IMR-90 (cell line): ENCODE data around the gene ZDHHC1. TPM values are rescaled to one million over a fixed set of nuclear protein-coding genes. Genes with fewer than 3 reads are reported as not detected.

Experiments
- ATAC-seq: fragments of 200-7000 bp; cut with Tn5 transposase; 2 replicates; pipeline ENCODE4 v1.9.1; 2020; ENCODE audit warnings: low read depth, mild to moderate bottlenecking, moderate library complexity
- BruUV-seq: library from RNA; stranded (reverse); fragments of 400-500 nt; replicated peaks from 2 replicates; lab custom pipeline; 2021; lab: Mats Ljungman, UMichigan
- CTCF ChIA-PET: fragments of 300-600 bp; formaldehyde crosslinking; extraction: SDS; loops from one replicate; lab custom pipeline; 2021; ENCODE audit warnings: antibody characterized with exemption; lab: Yijun Ruan, JAX
- POLR2A ChIA-PET: fragments of 300-600 bp; sonication (Branson Sonifier 250); formaldehyde crosslinking; loops from one replicate; lab custom pipeline; 2022; ENCODE audit warnings: antibody characterized with exemption; ENCODE audit not compliant: unreplicated experiment; lab: Charles Lee
- DNase-seq: peaks from one replicate; pipeline ENCODE4 v3.0.0; 2013
- H2AFZ ChIP-seq: replicated peaks from 2 replicates; pipeline ENCODE3; 2013; ENCODE audit warnings: low read length, mild to moderate bottlenecking; ENCODE audit not compliant: poor library complexity
- H2AK5ac ChIP-seq: 2 replicates; pipeline ENCODE4 v1.6.1; 2013; ENCODE audit warnings: low read depth, low read length, inconsistent platforms
- H2AK9ac ChIP-seq: replicated peaks from 2 replicates; pipeline ENCODE3; 2013; ENCODE audit warnings: mild to moderate bottlenecking, low read depth, low read length, moderate library complexity; ENCODE audit not compliant: poor library complexity
- H2BK120ac ChIP-seq: 2 replicates; pipeline ENCODE4 v1.6.1; 2013; ENCODE audit warnings: low read depth, low read length, inconsistent platforms
- H2BK15ac ChIP-seq: 3 replicates; pipeline ENCODE4 v1.6.1; 2013; ENCODE audit warnings: low read depth, low read length, inconsistent platforms
- H2BK20ac ChIP-seq: 2 replicates; pipeline ENCODE4 v1.6.1; 2013; ENCODE audit warnings: low read depth, mild to moderate bottlenecking, inconsistent platforms, low read length, moderate library complexity
- H2BK5ac ChIP-seq: 2 replicates; pipeline ENCODE4 v1.6.1; 2013; ENCODE audit warnings: mild to moderate bottlenecking, low read depth, low read length, inconsistent platforms; ENCODE audit not compliant: poor library complexity, severe bottlenecking
- H3K14ac ChIP-seq: replicated peaks from 2 replicates; pipeline ENCODE4 v1.6.1; 2013; ENCODE audit warnings: low read depth, low read length, inconsistent platforms
- H3K18ac ChIP-seq: 2 replicates; pipeline ENCODE4 v1.6.1; 2013; ENCODE audit warnings: low read depth, low read length, control low read depth
- H3K23ac ChIP-seq: 2 replicates; pipeline ENCODE4 v1.6.1; 2013; ENCODE audit warnings: low read depth, low read length, inconsistent platforms
- H3K27ac ChIP-seq: 2 replicates; pipeline ENCODE4 v1.5.1; 2013; ENCODE audit warnings: mild to moderate bottlenecking, control low read depth, low read length; ENCODE audit not compliant: insufficient read depth
- H3K27me3 ChIP-seq: 2 replicates; pipeline ENCODE4 v1.6.1; 2013; ENCODE audit warnings: low read length; ENCODE audit not compliant: control insufficient read depth, insufficient read depth
- H3K36me3 ChIP-seq: 2 replicates; pipeline ENCODE4 v1.6.1; 2013; ENCODE audit warnings: low read length, mixed read lengths; ENCODE audit not compliant: control insufficient read depth, insufficient read depth
- H3K4ac ChIP-seq: 2 replicates; pipeline ENCODE4 v1.6.1; 2013; ENCODE audit warnings: low read depth, low read length, inconsistent platforms
- H3K4me1 ChIP-seq: 2 replicates; pipeline ENCODE4 v1.6.1; 2013; ENCODE audit warnings: low read length, mixed read lengths; ENCODE audit not compliant: control insufficient read depth, insufficient read depth
- H3K4me2 ChIP-seq: 2 replicates; pipeline ENCODE4 v1.6.1; 2013; ENCODE audit warnings: low read depth, mild to moderate bottlenecking, control low read depth, low read length, moderate library complexity
- H3K4me3 ChIP-seq: 2 replicates; pipeline ENCODE4 v1.5.1; 2013; ENCODE audit warnings: low read depth, mild to moderate bottlenecking, control low read depth, low read length, moderate library complexity; ENCODE audit not compliant: insufficient read depth
- H3K56ac ChIP-seq: 2 replicates; pipeline ENCODE4 v1.6.1; 2013; ENCODE audit warnings: low read length, inconsistent platforms; ENCODE audit not compliant: insufficient read depth; ENCODE audit errors: extremely low read depth
- H3K79me1 ChIP-seq, 2 experiments: 2 replicates each; pipeline ENCODE4 v1.6.1; 2013; ENCODE audit warnings: low read length in 2 of 2, inconsistent platforms in 1 of 2, low read depth in 1 of 2
- H3K9ac ChIP-seq: 2 replicates; pipeline ENCODE4 v1.6.1; 2013; ENCODE audit warnings: low read depth, low read length, control low read depth
- H3K9me1 ChIP-seq: 2 replicates; pipeline ENCODE4 v1.6.1; 2013; ENCODE audit warnings: low read length, inconsistent platforms; ENCODE audit not compliant: insufficient read depth
- H3K9me3 ChIP-seq: 2 replicates; pipeline ENCODE4 v1.6.1; 2013; ENCODE audit warnings: low read length; ENCODE audit not compliant: control insufficient read depth, insufficient read depth
- H4K20me1 ChIP-seq: 2 replicates; pipeline ENCODE4 v1.6.1; 2013; ENCODE audit warnings: low read length, inconsistent platforms; ENCODE audit not compliant: insufficient read depth
- H4K5ac ChIP-seq: 2 replicates; pipeline ENCODE4 v1.6.1; 2013; ENCODE audit warnings: mild to moderate bottlenecking, low read depth, low read length, control low read depth
- H4K8ac ChIP-seq, 2 experiments: 2 replicates each; pipeline ENCODE4 v1.6.1; 2013; ENCODE audit warnings: low read depth in 2 of 2, low read length in 2 of 2, control low read depth in 1 of 2, inconsistent platforms in 1 of 2
- H4K91ac ChIP-seq: 2 replicates; pipeline ENCODE4 v1.6.1; 2013; ENCODE audit warnings: low read depth, low read length, inconsistent platforms; ENCODE audit not compliant: insufficient read depth
- BHLHE40 ChIP-seq: fragments of 150-350 bp; IDR thresholded peaks from 2 replicates; pipeline ENCODE4 v1.6.1; 2016; ENCODE audit warnings: mild to moderate bottlenecking, low read depth, low read length
- CEBPB ChIP-seq: IDR thresholded peaks from 2 replicates; pipeline ENCODE4 v1.6.1; 2012; ENCODE audit warnings: low read depth, low read length, improper control_type of control experiment
- CHD1 ChIP-seq: IDR thresholded peaks from 2 replicates; pipeline ENCODE4 v1.6.1; 2012; ENCODE audit warnings: low read depth, low read length, improper control_type of control experiment
- FOS ChIP-seq: fragments of 150-350 bp; IDR thresholded peaks from 2 replicates; pipeline ENCODE4 v1.6.1; 2016; ENCODE audit warnings: low read depth, low read length
- MXI1 ChIP-seq: IDR thresholded peaks from 2 replicates; pipeline ENCODE4 v1.6.1; 2012; ENCODE audit warnings: low read depth, mild to moderate bottlenecking, low read length, moderate library complexity, borderline replicate concordance
- NFE2L2 ChIP-seq: fragments of 150-350 bp; IDR thresholded peaks from 2 replicates; pipeline ENCODE4 v1.6.1; 2016; ENCODE audit warnings: low read depth, mild to moderate bottlenecking, low read length
- POLR2A ChIP-seq: IDR thresholded peaks from 2 replicates; pipeline ENCODE4 v1.6.1; 2012; ENCODE audit warnings: mild to moderate bottlenecking, low read depth, low read length
- RAD21 ChIP-seq: IDR thresholded peaks from 2 replicates; pipeline ENCODE4 v1.6.1; 2012; ENCODE audit warnings: low read length, improper control_type of control experiment
- RCOR1 ChIP-seq: IDR thresholded peaks from 2 replicates; pipeline ENCODE4 v1.6.1; 2012; ENCODE audit warnings: mild to moderate bottlenecking, low read length, improper control_type of control experiment; ENCODE audit not compliant: insufficient replicate concordance
- RFX5 ChIP-seq: IDR thresholded peaks from 2 replicates; pipeline ENCODE4 v1.8.0; 2012; ENCODE audit warnings: low read depth, mild to moderate bottlenecking, low read length, moderate library complexity
- SMC3 ChIP-seq: fragments of 150-350 bp; IDR thresholded peaks from 2 replicates; pipeline ENCODE4 v1.6.1; 2016; ENCODE audit warnings: low read depth, mild to moderate bottlenecking, antibody characterized with exemption, low read length, moderate library complexity
- WGBS, 2 experiments: methylation state at CpG; one replicate each; pipeline versions ENCODE4 v1.1.5 to v1.1.7; 2013; ENCODE audit warnings: missing lambda C conversion rate in 2 of 2; ENCODE audit not compliant: insufficient read length in 1 of 2; ENCODE audit errors: extremely low coverage in 2 of 2; 5-methylcytosine and 5-hydroxymethylcytosine counted together
- dilution Hi-C: fragments of 300-500 bp; cut with HindIII; formaldehyde crosslinking; loops from one replicate; pipeline ENCODE4 v1.14.3; 2018; ENCODE audit warnings: low sequenced_read_pairs; ENCODE audit not compliant: unreplicated experiment
- in situ Hi-C: fragments of 300-500 bp; cut with MboI; formaldehyde crosslinking; loops from 3 replicates; pipeline ENCODE4 v1.14.3; 2019; ENCODE audit warnings: low sequenced_read_pairs, inconsistent platforms, mixed read lengths
- intact Hi-C: fragments of 100-400 bp; cut with micrococcal nuclease; formaldehyde crosslinking; loops from 2 replicates; pipeline ENCODE4 v1.10.0; 2022
- polyA plus RNA-seq, 3 experiments: library from polyadenylated mRNA; depleted of rRNA; stranded (reverse); fragments of >200 nt; gene quantifications; 2 replicates each; pipeline ENCODE4 v1.2.3, GENCODE V29; 2012; ENCODE audit warnings: low replicate concordance in 1 of 3
- total RNA-seq: library from RNA; depleted of rRNA; stranded (reverse); fragments of >200 nt; gene quantifications from 2 replicates; pipeline ENCODE4 v1.2.3, GENCODE V29; 2012
- TF ChIP-seq, protein P1 (sequence below): conservative IDR thresholded peaks from 2 replicates; pipeline ENCODE4 v1.5.1; 2012; ENCODE audit warnings: mild to moderate bottlenecking, low read depth, low read length, improper control_type of control experiment
- TF ChIP-seq, protein P2 (sequence below): fragments of 150-350 bp; IDR thresholded peaks from 2 replicates; pipeline ENCODE4 v1.6.1; 2016; ENCODE audit warnings: low read depth, mild to moderate bottlenecking, low read length, moderate library complexity, borderline replicate concordance
- TF ChIP-seq, protein P3 (sequence below): fragments of 150-350 bp; IDR thresholded peaks from 2 replicates; pipeline ENCODE4 v1.6.1; 2017; ENCODE audit warnings: mild to moderate bottlenecking, antibody characterized with exemption, low read length, low read depth

The ZDHHC1 gene
- total and polyA plus RNA-seq, 2 of the 4 experiments (the other 2 are of a cell fraction) = 2.0 to 5.9 TPM

DNA sequence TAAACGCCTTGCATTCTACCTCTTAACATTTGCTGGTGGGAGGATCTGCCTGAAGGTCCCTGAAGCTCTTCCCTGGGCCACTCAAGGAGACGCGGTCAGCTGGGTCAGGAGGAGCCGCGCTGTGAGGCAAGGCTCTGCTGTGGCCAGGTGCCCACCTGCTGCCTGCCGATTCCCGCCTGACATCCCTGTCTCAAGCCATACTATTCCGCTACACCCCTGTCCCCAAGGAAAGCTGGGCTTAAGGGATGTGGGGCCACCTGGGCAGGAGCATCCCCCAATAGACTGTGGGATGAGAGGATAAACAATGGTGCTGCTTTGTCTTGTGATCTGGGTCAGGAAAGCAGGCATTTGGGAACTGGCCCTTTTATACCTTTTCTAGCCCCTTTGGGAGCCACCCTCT is 28.1 kb downstream of the ZDHHC1 start:
- Histone ChIP-seq H3K9me1 (peaks cover 5% of the 10 kb centered on the region; the same call in 1 of the 2 replicates), H3K9me3 (no peaks in the 10 kb centered on the region), H3K79me1 (no peaks in the 10 kb centered on the region), H2BK20ac (no peak overlapping the region), H2AFZ (no peak overlapping the region), H3K36me3 (no peaks in the 10 kb centered on the region), H3K14ac (no peak overlapping the region), H3K23ac (no peak overlapping the region), H2BK5ac (no peak overlapping the region), H3K9ac (no peak overlapping the region), H2AK9ac (no peak overlapping the region), H4K5ac (no peak overlapping the region), H2AK5ac (no peak overlapping the region), H3K18ac (no peak overlapping the region), H3K4me2 (no peak overlapping the region), H3K4me3 (no peak overlapping the region), H4K20me1 (no peaks in the 10 kb centered on the region), H3K27ac (no peak overlapping the region), H3K4ac (no peak overlapping the region), H3K4me1 (peaks cover 5% of the 10 kb centered on the region; the same call in 1 of the 2 replicates), H2BK15ac (no peak overlapping the region), H3K56ac (no peak overlapping the region), H4K8ac (no peak overlapping the region), H4K91ac (no peak overlapping the region), H2BK120ac (no peak overlapping the region), H3K27me3 (peaks cover 24% of the 10 kb centered on the region)
- BruUV-seq = no TSS peak
- POLR2A ChIA-PET = interaction anchor here (0.6 kb wide), 1 partner anchor 185 kb away, joined by 6 read pairs; no protein-coding TSS in a partner anchor
- CTCF ChIA-PET = no interaction called here
- intact Hi-C loops = no loop called here
- dilution Hi-C loops = no loop called here
- DNase-seq (no peak), ATAC-seq (no peak)
- TF ChIP-seq, protein P1, sequence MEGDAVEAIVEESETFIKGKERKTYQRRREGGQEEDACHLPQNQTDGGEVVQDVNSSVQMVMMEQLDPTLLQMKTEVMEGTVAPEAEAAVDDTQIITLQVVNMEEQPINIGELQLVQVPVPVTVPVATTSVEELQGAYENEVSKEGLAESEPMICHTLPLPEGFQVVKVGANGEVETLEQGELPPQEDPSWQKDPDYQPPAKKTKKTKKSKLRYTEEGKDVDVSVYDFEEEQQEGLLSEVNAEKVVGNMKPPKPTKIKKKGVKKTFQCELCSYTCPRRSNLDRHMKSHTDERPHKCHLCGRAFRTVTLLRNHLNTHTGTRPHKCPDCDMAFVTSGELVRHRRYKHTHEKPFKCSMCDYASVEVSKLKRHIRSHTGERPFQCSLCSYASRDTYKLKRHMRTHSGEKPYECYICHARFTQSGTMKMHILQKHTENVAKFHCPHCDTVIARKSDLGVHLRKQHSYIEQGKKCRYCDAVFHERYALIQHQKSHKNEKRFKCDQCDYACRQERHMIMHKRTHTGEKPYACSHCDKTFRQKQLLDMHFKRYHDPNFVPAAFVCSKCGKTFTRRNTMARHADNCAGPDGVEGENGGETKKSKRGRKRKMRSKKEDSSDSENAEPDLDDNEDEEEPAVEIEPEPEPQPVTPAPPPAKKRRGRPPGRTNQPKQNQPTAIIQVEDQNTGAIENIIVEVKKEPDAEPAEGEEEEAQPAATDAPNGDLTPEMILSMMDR = no peak
- TF ChIP-seq CEBPB (no peak), CHD1 (no peak), SMC3 (no peak), RAD21 (no peak), FOS (no peak), RCOR1 (no peak), MXI1 (no peak), POLR2A (no peak), BHLHE40 (no peak), NFE2L2 (no peak), RFX5 (no peak)
- TF ChIP-seq, protein P2, sequence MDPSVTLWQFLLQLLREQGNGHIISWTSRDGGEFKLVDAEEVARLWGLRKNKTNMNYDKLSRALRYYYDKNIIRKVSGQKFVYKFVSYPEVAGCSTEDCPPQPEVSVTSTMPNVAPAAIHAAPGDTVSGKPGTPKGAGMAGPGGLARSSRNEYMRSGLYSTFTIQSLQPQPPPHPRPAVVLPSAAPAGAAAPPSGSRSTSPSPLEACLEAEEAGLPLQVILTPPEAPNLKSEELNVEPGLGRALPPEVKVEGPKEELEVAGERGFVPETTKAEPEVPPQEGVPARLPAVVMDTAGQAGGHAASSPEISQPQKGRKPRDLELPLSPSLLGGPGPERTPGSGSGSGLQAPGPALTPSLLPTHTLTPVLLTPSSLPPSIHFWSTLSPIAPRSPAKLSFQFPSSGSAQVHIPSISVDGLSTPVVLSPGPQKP = no peak
- TF ChIP-seq, protein P3, sequence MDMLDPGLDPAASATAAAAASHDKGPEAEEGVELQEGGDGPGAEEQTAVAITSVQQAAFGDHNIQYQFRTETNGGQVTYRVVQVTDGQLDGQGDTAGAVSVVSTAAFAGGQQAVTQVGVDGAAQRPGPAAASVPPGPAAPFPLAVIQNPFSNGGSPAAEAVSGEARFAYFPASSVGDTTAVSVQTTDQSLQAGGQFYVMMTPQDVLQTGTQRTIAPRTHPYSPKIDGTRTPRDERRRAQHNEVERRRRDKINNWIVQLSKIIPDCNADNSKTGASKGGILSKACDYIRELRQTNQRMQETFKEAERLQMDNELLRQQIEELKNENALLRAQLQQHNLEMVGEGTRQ = no peak
- WGBS, 2 experiments = 93% methylated on average over 4 of the region's 8 CpGs; no CpG with 5 or more reads in 1 of the 2 experiments
- in situ Hi-C loops = no loop called here
